Measurements from ENCODE around the gene RTTN. TPM values are rescaled to one million over a fixed set of nuclear protein-coding genes. Genes with fewer than 3 reads are reported as not detected.

Gene RTTN
- total RNA-seq, 1 donor from 2014 or later = 21.0 TPM

DNA sequence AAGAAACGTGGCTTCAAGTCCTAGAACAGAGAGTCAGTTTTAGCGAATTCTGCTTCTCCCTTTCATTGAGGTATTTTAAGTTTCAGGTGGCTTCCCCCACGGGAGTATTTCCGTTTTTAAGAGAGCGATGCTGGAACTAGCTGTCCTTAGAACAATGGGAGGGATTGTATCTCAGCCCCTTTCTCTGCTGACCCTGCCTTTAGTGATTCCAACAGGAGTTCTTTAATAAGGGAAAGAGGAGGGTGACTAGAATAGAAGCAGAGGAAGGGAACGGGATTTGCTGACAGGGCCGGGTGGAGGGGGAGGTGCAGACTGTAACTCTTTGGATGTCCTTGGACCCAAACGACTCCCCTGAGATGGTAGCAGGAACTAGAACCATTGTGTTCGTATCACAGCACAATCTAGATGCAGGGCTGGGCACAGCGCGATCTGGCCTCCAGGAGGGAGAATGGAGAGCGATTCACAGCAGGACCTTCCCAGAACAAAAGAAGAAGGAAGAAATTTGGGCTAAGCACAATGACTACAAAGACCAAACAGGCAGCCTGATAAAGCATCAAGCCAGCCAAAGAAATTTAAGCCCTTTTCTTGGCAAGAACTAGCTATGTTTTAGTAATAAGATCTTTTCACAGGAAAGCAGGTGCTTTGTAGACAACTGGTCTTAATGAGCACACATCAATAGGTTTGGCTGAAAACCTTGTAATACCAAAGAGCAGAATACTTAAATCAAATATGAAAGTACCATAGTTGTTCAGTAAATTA, 15.8 kb upstream of the RTTN start:
- Mint-ChIP-seq H3K36me3 (ENCODE audit: unreplicated experiment) (no peaks in the 10 kb centered on the region), H3K4me3 (ENCODE audit: unreplicated experiment) (peak overlapping the region; percentile 26), H3K27me3 (ENCODE audit: unreplicated experiment) (peaks cover 1% of the 10 kb centered on the region), H3K4me1 (ENCODE audit: low read depth, unreplicated experiment) (peaks cover 6% of the 10 kb centered on the region), H3K9me3 (ENCODE audit: unreplicated experiment) (no peaks in the 10 kb centered on the region), H3K27ac (ENCODE audit: unreplicated experiment) (no peak overlapping the region)
- TF ChIP-seq, protein P1, sequence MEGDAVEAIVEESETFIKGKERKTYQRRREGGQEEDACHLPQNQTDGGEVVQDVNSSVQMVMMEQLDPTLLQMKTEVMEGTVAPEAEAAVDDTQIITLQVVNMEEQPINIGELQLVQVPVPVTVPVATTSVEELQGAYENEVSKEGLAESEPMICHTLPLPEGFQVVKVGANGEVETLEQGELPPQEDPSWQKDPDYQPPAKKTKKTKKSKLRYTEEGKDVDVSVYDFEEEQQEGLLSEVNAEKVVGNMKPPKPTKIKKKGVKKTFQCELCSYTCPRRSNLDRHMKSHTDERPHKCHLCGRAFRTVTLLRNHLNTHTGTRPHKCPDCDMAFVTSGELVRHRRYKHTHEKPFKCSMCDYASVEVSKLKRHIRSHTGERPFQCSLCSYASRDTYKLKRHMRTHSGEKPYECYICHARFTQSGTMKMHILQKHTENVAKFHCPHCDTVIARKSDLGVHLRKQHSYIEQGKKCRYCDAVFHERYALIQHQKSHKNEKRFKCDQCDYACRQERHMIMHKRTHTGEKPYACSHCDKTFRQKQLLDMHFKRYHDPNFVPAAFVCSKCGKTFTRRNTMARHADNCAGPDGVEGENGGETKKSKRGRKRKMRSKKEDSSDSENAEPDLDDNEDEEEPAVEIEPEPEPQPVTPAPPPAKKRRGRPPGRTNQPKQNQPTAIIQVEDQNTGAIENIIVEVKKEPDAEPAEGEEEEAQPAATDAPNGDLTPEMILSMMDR (IDR thresholded peaks at IDR 0.05; ENCODE audit: partially characterized antibody, unreplicated experiment) = no peak
- no peak for DNase-seq

DNA sequence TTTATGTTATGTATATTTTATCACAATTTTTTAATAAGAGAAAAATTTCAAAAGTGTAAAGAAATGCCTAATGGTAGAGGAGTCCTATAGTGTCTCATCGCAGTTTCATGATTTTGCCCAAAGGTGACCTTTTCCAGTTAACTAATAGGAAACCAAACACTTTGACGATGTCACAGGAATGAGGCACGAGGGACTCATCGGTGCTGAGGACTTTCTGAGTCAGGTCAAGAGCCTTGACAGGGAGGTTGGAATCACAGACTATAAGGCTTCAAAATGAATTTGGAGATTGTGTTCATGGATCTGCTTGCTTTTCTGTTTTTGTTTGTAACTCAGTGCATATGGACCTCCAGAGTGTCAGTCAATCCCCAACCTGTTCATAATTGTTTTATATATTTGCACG, 15.1 kb upstream of the RTTN start:
- H3K27ac Mint-ChIP-seq (ENCODE audit: unreplicated experiment) = no peak overlapping the region
- H3K36me3 Mint-ChIP-seq (ENCODE audit: unreplicated experiment) = no peaks in the 10 kb centered on the region
- TF ChIP-seq, protein P1 (IDR thresholded peaks at IDR 0.05; ENCODE audit: partially characterized antibody, unreplicated experiment) = no peak
- no peak for DNase-seq
- peaks cover 6% of the 10 kb centered on the region for H3K4me1 Mint-ChIP-seq (ENCODE audit: low read depth, unreplicated experiment)
- H3K27me3 Mint-ChIP-seq (ENCODE audit: unreplicated experiment) = peaks cover 1% of the 10 kb centered on the region
- H3K9me3 Mint-ChIP-seq (ENCODE audit: unreplicated experiment) = no peaks in the 10 kb centered on the region
- no peak overlapping the region for H3K4me3 Mint-ChIP-seq (ENCODE audit: unreplicated experiment)

DNA sequence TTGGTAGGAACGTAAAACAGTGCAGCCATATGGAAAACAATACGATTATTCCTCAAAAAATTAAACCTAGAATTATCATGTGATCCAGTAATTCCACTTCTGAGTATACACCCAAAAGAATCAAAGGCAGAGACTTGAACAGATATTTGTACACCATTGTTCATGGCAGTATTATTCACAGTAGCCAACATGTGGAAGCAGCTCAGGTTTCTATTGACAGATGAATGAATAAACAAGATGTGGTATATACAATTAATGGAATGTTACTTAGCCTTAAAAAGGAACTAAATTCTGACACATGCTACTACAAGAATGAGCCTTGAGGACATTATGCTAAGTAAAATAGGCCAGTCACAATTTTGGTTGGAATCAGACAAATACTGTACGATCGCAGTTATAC, 14.2 kb upstream of the RTTN start:
- Mint-ChIP-seq H3K27me3 (ENCODE audit: unreplicated experiment) (peaks cover 1% of the 10 kb centered on the region), H3K9me3 (ENCODE audit: unreplicated experiment) (no peaks in the 10 kb centered on the region), H3K4me3 (ENCODE audit: unreplicated experiment) (no peak overlapping the region), H3K36me3 (ENCODE audit: unreplicated experiment) (no peaks in the 10 kb centered on the region), H3K27ac (ENCODE audit: unreplicated experiment) (no peak overlapping the region), H3K4me1 (ENCODE audit: low read depth, unreplicated experiment) (peaks cover 6% of the 10 kb centered on the region)
- no peak for DNase-seq
- TF ChIP-seq, protein P1 (IDR thresholded peaks at IDR 0.05; ENCODE audit: partially characterized antibody, unreplicated experiment) = no peak

DNA sequence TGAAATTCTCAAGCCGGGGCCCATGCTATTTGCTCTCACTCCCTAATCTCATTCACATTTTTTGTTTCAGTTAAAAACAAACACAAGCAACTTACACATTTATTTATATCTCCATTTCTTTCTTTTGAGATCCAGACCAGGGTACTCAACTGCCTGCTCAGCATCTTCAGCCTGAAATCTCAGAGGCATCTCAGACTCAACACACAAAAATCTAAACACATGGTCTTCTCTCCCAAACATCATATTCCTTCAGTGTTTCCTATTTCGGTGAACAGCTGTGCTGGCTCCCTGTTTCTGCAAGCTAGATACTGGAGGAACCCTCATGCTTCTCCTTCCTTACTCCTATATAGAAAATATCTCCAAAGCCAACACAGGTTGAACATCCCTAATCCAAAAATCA, 11.3 kb upstream of the RTTN start:
- H3K9me3 Mint-ChIP-seq (ENCODE audit: unreplicated experiment) = no peaks in the 10 kb centered on the region
- TF ChIP-seq, protein P1 (IDR thresholded peaks at IDR 0.05; ENCODE audit: partially characterized antibody, unreplicated experiment) = no peak
- H3K4me3 Mint-ChIP-seq (ENCODE audit: unreplicated experiment) = no peak overlapping the region
- H3K27me3 Mint-ChIP-seq (ENCODE audit: unreplicated experiment) = no peaks in the 10 kb centered on the region
- H3K36me3 Mint-ChIP-seq (ENCODE audit: unreplicated experiment) = no peaks in the 10 kb centered on the region
- DNase-seq = no peak
- H3K4me1 Mint-ChIP-seq (ENCODE audit: low read depth, unreplicated experiment) = peaks cover 5% of the 10 kb centered on the region
- H3K27ac Mint-ChIP-seq (ENCODE audit: unreplicated experiment) = no peak overlapping the region

DNA sequence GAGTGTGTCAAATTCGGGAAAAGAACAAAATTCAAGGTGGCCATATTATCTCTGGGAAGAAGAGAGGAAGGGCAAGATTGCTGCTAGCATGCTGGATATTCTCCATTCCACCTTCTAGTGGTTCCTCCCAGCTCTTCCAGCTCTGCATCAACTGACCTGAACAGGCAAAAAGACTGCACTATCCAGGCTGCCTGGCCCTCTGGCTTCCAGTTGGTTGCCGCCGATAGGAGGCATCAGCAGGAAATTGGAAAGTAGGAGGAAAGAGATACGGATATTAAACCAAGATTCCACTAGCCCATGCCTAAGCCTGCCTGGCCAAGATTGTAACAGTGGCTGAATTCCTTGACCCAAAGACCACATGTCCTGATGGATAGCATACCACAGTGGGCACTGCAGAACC, 1.7 kb upstream of the RTTN start:
- Mint-ChIP-seq H3K27ac (ENCODE audit: unreplicated experiment) (no peak overlapping the region), H3K4me3 (ENCODE audit: unreplicated experiment) (no peak overlapping the region), H3K36me3 (ENCODE audit: unreplicated experiment) (no peaks in the 10 kb centered on the region), H3K27me3 (ENCODE audit: unreplicated experiment) (no peaks in the 10 kb centered on the region), H3K4me1 (ENCODE audit: low read depth, unreplicated experiment) (peaks cover 2% of the 10 kb centered on the region), H3K9me3 (ENCODE audit: unreplicated experiment) (peaks cover 8% of the 10 kb centered on the region)
- no peak for DNase-seq
- TF ChIP-seq, protein P1 (IDR thresholded peaks at IDR 0.05; ENCODE audit: partially characterized antibody, unreplicated experiment) = no peak

All from glutamatergic neuron (in vitro differentiated cells).